Left lung (tissue), 10 donors: Measurements from ENCODE around the gene C3orf22. TPM values are rescaled to one million over a fixed set of nuclear protein-coding genes. Genes with fewer than 3 reads are reported as not detected.
A peak's percentile ranks its signal among the peaks of the same experiment; 100 is the strongest.

ENCODE experiments used
- ATAC-seq: fragments of 200-7000 bp; cut with Tn5 transposase; one replicate; pipeline ENCODE4 v1.9.1; 2020; ENCODE audit warnings: moderate library complexity
- DNase-seq, 4 donors: peaks; one replicate each; pipeline ENCODE4 v3.0.0-alpha.2; 2013 to 2020
- H3K27ac ChIP-seq, 2 donors: fragments of 200-600 bp; sonication (generic) in 1 of 2; one replicate each; pipeline versions ENCODE4 v1.5.0 to v1.8.0; 2020 to 2021
- H3K27me3 ChIP-seq, 2 donors: fragments of 200-600 bp; sonication (generic) in 1 of 2; one replicate each; pipeline versions ENCODE4 v1.5.0 to v1.8.0; 2020 to 2021
- H3K36me3 ChIP-seq, 2 donors: fragments of 200-600 bp; sonication (generic) in 1 of 2; one replicate each; pipeline versions ENCODE4 v1.5.0 to v1.8.0; 2020 to 2021
- H3K4me1 ChIP-seq, 2 donors: fragments of 200-600 bp; one replicate each; pipeline ENCODE4 v1.8.0; 2021
- H3K4me3 ChIP-seq, 2 donors: fragments of 200-600 bp; sonication (generic) in 1 of 2; one replicate each; pipeline versions ENCODE4 v1.5.0 to v1.8.0; 2020 to 2021; ENCODE audit warnings: mild to moderate bottlenecking in 1 of 2
- H3K9me3 ChIP-seq, 2 donors: fragments of 200-600 bp; sonication (generic) in 1 of 2; one replicate each; pipeline versions ENCODE4 v1.5.0 to v1.8.0; 2020 to 2021
- intact Hi-C, 2 donors: fragments of 100-400 bp; cut with DNase I; formaldehyde crosslinking; loops; one replicate each; pipeline versions ENCODE4 v1.11.2 to v1.14.2; 2022
- polyA plus RNA-seq, 6 donors: library from polyadenylated mRNA; unstranded; fragments of 120-200 nt; gene quantifications; one replicate each; pipeline ENCODE4 v1.2.1, GENCODE V29; 2013; ENCODE audit not compliant: insufficient read length in 6 of 6
- total RNA-seq, 2 donors: library from RNA; stranded (reverse); fragmentation: NEBNext Ultra II Directional; extraction: Animal tissue kit (Norgen Biotek cat#: 25700); gene quantifications; one replicate each; pipeline ENCODE4 v1.2.1, GENCODE V29; 2021
- TF ChIP-seq, protein P1 (sequence below), 2 donors: fragments of 200-600 bp; sonication (generic) in 1 of 2; IDR thresholded peaks; one replicate each; pipeline versions ENCODE4 v1.5.0 to v1.8.0; 2021; ENCODE audit warnings: antibody characterized with exemption in 2 of 2
- donor health status: DM: no; HTN: yes; CAD: no.
- donor health status: DM: no; HTN: no; CAD: no.

Gene C3orf22
- total and polyA plus RNA-seq, 8 donors, result 0.10 to 0.25 (median 0.12) TPM; not detected in 3

DNA sequence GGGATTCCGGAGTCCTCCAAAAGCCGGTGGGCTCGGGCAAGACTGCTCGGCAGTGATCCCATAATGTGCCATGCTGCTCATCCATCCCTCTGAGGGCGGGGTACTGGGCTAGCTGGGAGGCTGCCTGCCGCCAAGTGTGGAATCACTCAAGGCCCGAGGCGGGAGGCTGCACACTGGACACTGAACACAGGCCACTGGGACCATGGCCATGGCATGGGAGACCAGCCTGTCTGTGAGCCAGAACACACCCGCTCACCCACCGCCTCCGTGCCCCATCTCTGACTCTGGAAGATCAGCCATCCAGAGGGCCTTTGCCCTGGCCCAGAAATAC, 1.4 kb downstream of the C3orf22 start:
- no peaks in the 10 kb centered on the region for H3K4me1 ChIP-seq
- ATAC-seq (no peak), DNase-seq (no peak)
- no peaks in the 10 kb centered on the region for H3K36me3 ChIP-seq
- H3K4me3 ChIP-seq, result no peak overlapping the region
- H3K27me3 ChIP-seq, result no peaks in the 10 kb centered on the region
- intact Hi-C loops, result no loop called here
- H3K9me3 ChIP-seq, result peaks cover 0 to 5% of the 10 kb centered on the region in 2 donors
- no peak overlapping the region for H3K27ac ChIP-seq
- TF ChIP-seq, protein P1, sequence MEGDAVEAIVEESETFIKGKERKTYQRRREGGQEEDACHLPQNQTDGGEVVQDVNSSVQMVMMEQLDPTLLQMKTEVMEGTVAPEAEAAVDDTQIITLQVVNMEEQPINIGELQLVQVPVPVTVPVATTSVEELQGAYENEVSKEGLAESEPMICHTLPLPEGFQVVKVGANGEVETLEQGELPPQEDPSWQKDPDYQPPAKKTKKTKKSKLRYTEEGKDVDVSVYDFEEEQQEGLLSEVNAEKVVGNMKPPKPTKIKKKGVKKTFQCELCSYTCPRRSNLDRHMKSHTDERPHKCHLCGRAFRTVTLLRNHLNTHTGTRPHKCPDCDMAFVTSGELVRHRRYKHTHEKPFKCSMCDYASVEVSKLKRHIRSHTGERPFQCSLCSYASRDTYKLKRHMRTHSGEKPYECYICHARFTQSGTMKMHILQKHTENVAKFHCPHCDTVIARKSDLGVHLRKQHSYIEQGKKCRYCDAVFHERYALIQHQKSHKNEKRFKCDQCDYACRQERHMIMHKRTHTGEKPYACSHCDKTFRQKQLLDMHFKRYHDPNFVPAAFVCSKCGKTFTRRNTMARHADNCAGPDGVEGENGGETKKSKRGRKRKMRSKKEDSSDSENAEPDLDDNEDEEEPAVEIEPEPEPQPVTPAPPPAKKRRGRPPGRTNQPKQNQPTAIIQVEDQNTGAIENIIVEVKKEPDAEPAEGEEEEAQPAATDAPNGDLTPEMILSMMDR (IDR thresholded peaks at IDR 0.05), result no peak

DNA sequence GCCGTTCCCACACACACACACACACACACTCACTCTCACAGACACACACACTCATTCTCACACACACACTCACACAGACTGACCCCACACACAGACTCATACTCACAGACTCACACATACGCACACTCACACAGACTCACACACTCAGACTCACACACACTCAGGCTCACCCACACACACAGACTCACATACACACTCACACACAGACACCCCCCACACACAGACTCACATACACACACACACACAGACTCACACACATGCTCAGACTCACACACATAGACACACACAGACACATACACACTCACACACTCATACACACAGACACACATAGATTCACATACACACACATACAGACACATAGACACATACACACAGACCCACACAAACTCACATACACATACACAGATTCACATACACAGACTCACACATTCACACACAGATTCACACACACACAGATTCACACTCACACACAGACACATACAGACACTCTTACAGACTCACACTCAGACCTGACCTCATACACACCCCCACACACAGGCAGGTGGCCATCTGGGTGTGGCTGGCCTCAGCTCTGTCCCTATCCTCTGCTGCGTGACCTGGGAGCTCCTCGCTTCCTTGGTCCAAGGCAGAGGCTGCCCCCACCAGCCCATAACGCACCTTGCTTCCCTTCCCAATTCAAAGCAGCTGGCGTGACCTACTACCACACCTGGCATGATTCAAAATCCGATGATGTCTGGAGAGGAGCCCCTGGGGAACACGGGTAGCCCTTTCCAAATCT, 1.9 kb downstream of the C3orf22 start:
- H3K27ac ChIP-seq, result no peak overlapping the region
- peak in 1 of 4 donors; percentile 13 for DNase-seq
- H3K36me3 ChIP-seq, result no peaks in the 10 kb centered on the region
- no peak overlapping the region for H3K4me3 ChIP-seq
- no peaks in the 10 kb centered on the region for H3K9me3 ChIP-seq
- no peaks in the 10 kb centered on the region for H3K27me3 ChIP-seq
- no peaks in the 10 kb centered on the region for H3K4me1 ChIP-seq
- intact Hi-C loops, result no loop called here
- TF ChIP-seq, protein P1 (IDR thresholded peaks at IDR 0.05), result no peak
- ATAC-seq, result no peak

DNA sequence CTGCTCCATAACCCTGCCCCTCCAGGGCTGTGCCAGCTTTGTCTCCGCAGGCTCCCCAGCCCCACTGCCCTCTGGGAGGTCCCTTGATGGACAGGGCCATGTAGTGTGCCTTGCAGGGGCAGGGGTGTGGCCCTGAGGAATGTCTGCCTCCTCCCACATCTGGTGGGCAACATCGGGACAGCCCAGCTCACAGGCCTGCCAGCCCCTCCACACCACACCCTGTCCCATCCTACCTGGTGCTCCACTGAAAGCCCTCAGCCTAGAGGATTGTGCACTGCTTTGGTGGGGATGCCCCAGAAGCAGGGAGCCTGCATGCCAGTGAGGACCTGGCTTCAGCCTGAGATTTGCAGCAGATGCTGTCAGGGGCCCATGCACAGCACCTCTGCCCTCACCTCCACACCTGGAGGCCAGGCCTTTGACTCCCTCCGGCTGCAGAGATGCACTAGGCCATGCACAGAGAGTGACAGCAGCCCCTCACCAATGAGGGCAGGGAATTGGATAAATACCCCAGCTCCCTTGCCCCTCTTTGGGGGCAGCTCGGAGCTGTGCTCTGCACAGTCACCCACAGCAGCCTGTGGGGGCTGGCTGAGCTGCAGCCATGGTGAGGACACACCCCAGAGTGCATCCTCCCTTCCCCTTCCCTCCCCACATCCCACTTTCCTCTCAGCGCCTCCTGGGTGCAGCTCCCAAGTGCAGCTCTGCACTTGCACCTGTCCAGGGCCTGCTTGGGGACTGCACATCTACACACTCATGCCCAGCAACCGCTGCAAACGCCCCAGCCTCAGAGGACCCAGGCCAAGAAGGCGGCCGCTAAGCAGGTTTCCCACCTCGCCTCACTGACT, 2.7 kb downstream of the C3orf22 start:
- peak in 1 of 4 donors; percentile 29 for DNase-seq
- no peaks in the 10 kb centered on the region for H3K4me1 ChIP-seq
- ATAC-seq, result no peak
- H3K4me3 ChIP-seq, result no peak overlapping the region
- no peaks in the 10 kb centered on the region for H3K27me3 ChIP-seq
- H3K27ac ChIP-seq, result no peak overlapping the region
- no peaks in the 10 kb centered on the region for H3K9me3 ChIP-seq
- intact Hi-C loops, result no loop called here
- TF ChIP-seq, protein P1 (IDR thresholded peaks at IDR 0.05), result no peak
- H3K36me3 ChIP-seq, result no peaks in the 10 kb centered on the region

DNA sequence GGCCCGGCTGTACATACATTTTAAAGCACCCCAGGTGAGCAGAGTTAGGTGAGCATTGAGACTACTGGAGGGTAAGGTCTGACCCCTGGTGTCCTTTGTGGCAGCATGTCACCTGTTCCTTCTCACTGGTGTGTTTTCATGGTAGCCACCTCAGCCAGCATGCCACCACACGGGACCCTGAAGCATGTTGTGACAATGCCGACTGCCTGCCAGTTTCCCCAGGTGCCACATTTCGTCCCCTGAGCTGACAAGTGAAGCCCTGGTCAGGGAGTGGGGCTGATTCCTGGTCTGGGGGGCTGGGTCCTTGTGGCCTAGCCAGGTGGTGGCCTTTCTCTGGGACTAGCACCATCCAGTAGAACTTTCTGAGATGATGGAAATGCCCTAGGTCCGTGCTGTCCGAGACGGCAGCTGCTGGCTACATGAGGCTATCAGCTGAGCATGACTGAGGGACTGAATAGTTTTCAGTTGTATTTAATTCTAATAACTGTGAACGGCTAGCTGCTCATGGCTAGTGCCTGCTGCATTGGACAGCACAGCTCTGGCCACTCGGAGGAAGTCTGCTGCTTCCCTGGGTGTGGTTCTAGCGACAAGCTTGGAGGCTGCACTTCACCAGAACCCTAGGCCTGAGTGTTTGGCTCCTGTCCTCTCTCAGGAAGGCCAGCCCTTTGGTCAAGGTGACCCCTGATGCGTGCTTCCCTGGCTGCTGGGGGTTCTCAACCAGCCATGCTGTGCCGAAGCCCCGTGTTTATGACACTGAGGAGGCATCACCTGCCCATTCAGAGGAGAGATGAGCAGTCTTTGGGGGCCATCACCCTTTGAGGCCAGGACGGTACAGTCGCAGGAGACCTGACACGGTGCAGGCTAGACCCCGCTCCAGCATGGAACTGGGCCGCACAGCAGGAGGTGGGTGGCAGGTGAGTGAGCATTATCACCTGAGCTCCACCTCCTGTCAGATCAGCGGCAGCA, 3.9 kb downstream of the C3orf22 start:
- TF ChIP-seq, protein P1 (IDR thresholded peaks at IDR 0.05), result no peak
- intact Hi-C loops, result no loop called here
- peak in 1 of 4 donors; percentile 24 for DNase-seq
- Histone ChIP-seq H3K36me3 (no peaks in the 10 kb centered on the region), H3K4me1 (no peaks in the 10 kb centered on the region), H3K9me3 (no peaks in the 10 kb centered on the region), H3K4me3 (no peak overlapping the region), H3K27me3 (no peaks in the 10 kb centered on the region), H3K27ac (no peak overlapping the region)
- ATAC-seq, result no peak
